HepG2 (cell line): ENCODE data around the gene CCNJL. TPM values are rescaled to one million over a fixed set of nuclear protein-coding genes. Genes with fewer than 3 reads are reported as not detected.

Experiments used
- ATAC-seq: fragments of 200-7000 bp; cut with Tn5 transposase; 3 replicates; pipeline ENCODE4 v1.9.1; 2020; ENCODE audit warnings: mild to moderate bottlenecking, moderate library complexity
- BruUV-seq: library from RNA; stranded (reverse); fragments of 400-500 nt; replicated peaks from 2 replicates; lab custom pipeline; 2021; lab: Mats Ljungman, UMichigan
- CTCF ChIA-PET: fragments of 300-600 bp; formaldehyde crosslinking; extraction: SDS; loops from one replicate; lab custom pipeline; 2021; ENCODE audit warnings: low total read pairs, inconsistent platforms, low intra/inter-chr PET ratio; lab: Yijun Ruan, JAX
- POLR2A ChIA-PET: fragments of 350-600 bp; sonication (Branson Sonifier 250); formaldehyde crosslinking; loops from one replicate; lab custom pipeline; 2020; ENCODE audit warnings: antibody characterized with exemption, inconsistent platforms; lab: Yijun Ruan, JAX
- DNase-seq: peaks from one replicate; pipeline ENCODE4 v3.0.0-alpha.2; 2015; ENCODE audit warnings: low spot score
- FAIRE-seq: peaks from 3 replicates; lab custom pipeline; 2011; peaks lifted over from hg19 to GRCh38; lab: Jason Lieb, UNC
- H2AFZ ChIP-seq: one replicate; pipeline ENCODE4 v1.6.1; 2011; ENCODE audit warnings: low read length, inconsistent platforms
- H3K27ac ChIP-seq: fragments of 300-600 bp; 3 replicates; pipeline ENCODE4 v1.8.0; 2011; ENCODE audit warnings: mixed run types, mild to moderate bottlenecking, mixed read lengths, low read length, inconsistent platforms; ENCODE audit not compliant: insufficient read depth; ENCODE audit errors: extremely low read length
- H3K27me3 ChIP-seq, 2 experiments: fragments of 200-600 bp in 1 of 2; 2 replicates in 1 of 2; 3 replicates in 1 of 2; pipeline versions ENCODE4 v1.6.0 to v1.8.0; 2011; ENCODE audit warnings: low read length in 2 of 2, mild to moderate bottlenecking in 2 of 2, moderate library complexity in 2 of 2, inconsistent platforms in 1 of 2; ENCODE audit not compliant: insufficient read depth in 2 of 2, control insufficient read depth in 1 of 2
- H3K36me3 ChIP-seq, 2 experiments: fragments of 200-600 bp in 1 of 2; replicated peaks in 1 of 2; 2 replicates in 1 of 2; 3 replicates in 1 of 2; pipeline versions ENCODE4 v1.5.1 to v1.8.0; 2011; ENCODE audit warnings: low read length in 2 of 2, inconsistent platforms in 1 of 2; ENCODE audit not compliant: insufficient read depth in 2 of 2, control insufficient read depth in 1 of 2
- H3K4me1 ChIP-seq: 2 replicates; pipeline ENCODE4 v1.5.1; 2012; ENCODE audit warnings: low read length, inconsistent platforms; ENCODE audit not compliant: insufficient read depth
- H3K4me2 ChIP-seq: 2 replicates; pipeline ENCODE4 v1.6.0; 2011; ENCODE audit warnings: low read depth, low read length, inconsistent platforms
- H3K4me3 ChIP-seq, 3 experiments: fragments of 200-600 bp in 1 of 3; sonication (generic), shearing (Covaris generic) in 1 of 3; replicated peaks in 1 of 3; 2 replicates each; pipeline ENCODE4 v1.5.1; 2011 to 2016; ENCODE audit warnings: low read length in 3 of 3, inconsistent platforms in 2 of 3, low read depth in 2 of 3, mild to moderate bottlenecking in 2 of 3, control low read depth in 1 of 3, mixed read lengths in 1 of 3; ENCODE audit not compliant: insufficient read depth in 1 of 3
- H3K79me2 ChIP-seq: one replicate; pipeline ENCODE4 v1.6.1; 2011; ENCODE audit warnings: low read length, inconsistent platforms; ENCODE audit not compliant: insufficient read depth
- H3K9ac ChIP-seq: 2 replicates; pipeline ENCODE4 v1.6.0; 2011; ENCODE audit warnings: mild to moderate bottlenecking, low read depth, low read length, inconsistent platforms; ENCODE audit not compliant: insufficient read depth
- H3K9me3 ChIP-seq: 2 replicates; pipeline ENCODE4 v1.5.1; 2012; ENCODE audit warnings: mild to moderate bottlenecking, low read length
- H4K20me1 ChIP-seq: 2 replicates; pipeline ENCODE4 v1.6.0; 2011; ENCODE audit warnings: inconsistent platforms, mild to moderate bottlenecking, low read length, moderate library complexity; ENCODE audit not compliant: insufficient read depth
- CHCHD3 ChIP-seq: sonication (generic); formaldehyde crosslinking; IDR thresholded peaks from 2 replicates; pipeline ENCODE4 v1.8.0; 2022; ENCODE audit warnings: mild to moderate bottlenecking, missing genetic modification reagents, moderate library complexity
- NR2F6 ChIP-seq, 2 experiments: IDR thresholded peaks; 2 replicates each; pipeline ENCODE4 v1.6.1; 2016; ENCODE audit warnings: antibody characterized with exemption in 1 of 2, mild to moderate bottlenecking in 1 of 2
- RAD51 ChIP-seq: fragments of 450-650 bp; IDR thresholded peaks from 2 replicates; pipeline ENCODE4 v1.6.1; 2016; ENCODE audit warnings: borderline replicate concordance
- SMARCE1 ChIP-seq: fragments of 450-650 bp; IDR thresholded peaks from 2 replicates; pipeline ENCODE4 v1.6.1; 2017; ENCODE audit warnings: borderline replicate concordance
- SNAPC4 ChIP-seq: sonication (generic); formaldehyde crosslinking; IDR thresholded peaks from 2 replicates; pipeline ENCODE4 v1.4.0; 2020; ENCODE audit warnings: mild to moderate bottlenecking, missing genetic modification reagents
- ZBTB20 ChIP-seq: sonication (generic); formaldehyde crosslinking; IDR thresholded peaks from 2 replicates; pipeline ENCODE4 v1.8.1; 2023; ENCODE audit warnings: missing genetic modification reagents, low read depth, mild to moderate bottlenecking, borderline replicate concordance
- ZBTB49 ChIP-seq: sonication (generic); formaldehyde crosslinking; IDR thresholded peaks from 2 replicates; pipeline ENCODE4 v1.4.0; 2020; ENCODE audit warnings: missing genetic modification reagents, borderline replicate concordance
- ZNF224 ChIP-seq: sonication (generic); formaldehyde crosslinking; IDR thresholded peaks from 2 replicates; pipeline ENCODE4 v1.5.0; 2020; ENCODE audit warnings: mild to moderate bottlenecking, missing genetic modification reagents
- WGBS: methylation state at CpG from one replicate; pipeline ENCODE4 v1.1.6; 2017; ENCODE audit warnings: low lambda C conversion rate; 5-methylcytosine and 5-hydroxymethylcytosine counted together
- in situ Hi-C: cut with HindIII; loops from 2 replicates; pipeline ENCODE4 v1.10.0; 2017; ENCODE audit warnings: low pct_unique_long_range_greater_than_20kb; ENCODE audit not compliant: extremely low pct_ligation_motif_present
- intact Hi-C: fragments of 100-400 bp; cut with micrococcal nuclease; formaldehyde crosslinking; loops from one replicate; pipeline ENCODE4 v1.10.0; 2022; ENCODE audit not compliant: unreplicated experiment
- polyA plus RNA-seq, 8 experiments: library from polyadenylated mRNA; depleted of rRNA in 3 of 8; stranded (reverse) in 7 of 8; unstranded in 1 of 8; fragments of >200 nt; fragmentation: Illumina TruSeq in 4 of 8; extraction: Trizol in 4 of 8; gene quantifications; 2 replicates each; pipeline versions ENCODE4 v1.2.1 to v1.2.3, GENCODE V29; 2011 to 2016; ENCODE audit warnings: low read depth in 4 of 8, missing spikeins in 1 of 8, mixed read lengths in 1 of 8; ENCODE audit not compliant: insufficient read depth in 1 of 8
- total RNA-seq, 5 experiments: library from RNA; depleted of rRNA; stranded (reverse); fragments of >200 nt; fragmentation: Illumina TruSeq; extraction: Trizol; gene quantifications; 2 replicates each; pipeline ENCODE4 v1.2.3, GENCODE V29; 2016; ENCODE audit warnings: low read depth in 1 of 5

Gene CCNJL
- total and polyA plus RNA-seq, 2 of the 13 experiments (the other 11 are each of a cell fraction or from before 2014, with no cell fraction given): 1.6 to 4.4 TPM

DNA sequence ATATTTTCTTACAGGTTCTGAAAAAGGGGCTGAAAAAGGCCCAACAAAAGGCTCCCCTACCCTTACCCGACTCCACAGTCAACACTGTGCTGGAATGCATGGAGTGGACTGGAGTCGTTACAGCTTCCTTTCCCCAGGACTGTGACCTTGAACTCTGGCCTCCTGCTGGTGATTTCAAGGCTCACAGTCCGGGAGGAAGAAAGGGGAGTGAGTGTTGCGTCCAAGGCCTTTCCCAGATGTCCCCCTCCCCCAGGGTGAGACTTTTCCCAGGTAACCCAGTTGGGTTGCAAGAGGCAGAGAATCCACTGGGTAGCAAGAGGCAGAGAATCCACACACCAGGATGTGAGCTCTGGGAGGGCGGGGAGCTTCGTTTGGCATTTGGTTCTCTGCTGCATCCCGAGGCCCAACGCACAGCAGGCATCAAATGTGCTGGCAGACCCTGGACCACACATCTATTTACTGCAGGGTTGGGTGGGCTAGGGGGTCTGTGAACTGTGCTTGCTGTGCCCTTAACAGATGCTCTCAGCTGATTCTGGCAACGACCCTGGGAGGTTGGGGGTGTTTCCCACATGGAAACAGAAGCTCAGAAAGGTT lies 45.5 kb downstream of the CCNJL start (continued):
- TF ChIP-seq CHCHD3 (CRISPR knock-in tag) (no peak), SMARCE1 (no peak), RAD51 (no peak), ZNF224 (CRISPR knock-in tag) (no peak), NR2F6 (IDR thresholded peaks at IDR 0.05) (peak; percentile 68), NR2F6 (CRISPR knock-in tag; IDR thresholded peaks at IDR 0.05) (peak; percentile 80)
- TF ChIP-seq, all 625 proteins: peak for 26

- CTCF ChIA-PET: no interaction called here
- Histone ChIP-seq H3K4me1 (peaks cover 39% of the 10 kb centered on the region), H3K9ac (no peak overlapping the region), H3K79me2 (no peaks in the 10 kb centered on the region), H2AFZ (no peak overlapping the region), H3K4me3 (no peak overlapping the region), H3K9me3 (no peaks in the 10 kb centered on the region), H3K36me3 (no peaks in the 10 kb centered on the region), H3K27me3 (no peaks in the 10 kb centered on the region), H3K4me2 (no peak overlapping the region), H3K27ac (no peak overlapping the region), H4K20me1 (no peaks in the 10 kb centered on the region)
- in situ Hi-C loops: no loop called here
- ATAC-seq (no peak), DNase-seq (no peak), FAIRE-seq (no peak)
- intact Hi-C loops: no loop called here
- TF ChIP-seq ZBTB49 (CRISPR knock-in tag) (no peak), SNAPC4 (CRISPR knock-in tag) (no peak), ZBTB20 (CRISPR knock-in tag) (no peak)
- POLR2A ChIA-PET: no interaction called here
- 100% methylated on average over 4 of the region's 5 CpGs for WGBS
- BruUV-seq: no TSS peak
Observed at GRCh38 chr5:160266044-160266443, 46.3 kb downstream of the CCNJL start.
